Testis (tissue), 3 donors: ENCODE results near the gene SETD7. TPM values are rescaled to one million over a fixed set of nuclear protein-coding genes. Genes with fewer than 3 reads are reported as not detected.

Experiments
- DNase-seq: peaks from one replicate; pipeline ENCODE4 v3.0.0-alpha.2; 2019
- H3K27ac ChIP-seq, 2 donors: fragments of 200-600 bp; sonication (generic); one replicate each; pipeline ENCODE4 v1.5.1; 2019
- H3K27me3 ChIP-seq: fragments of 200-600 bp; sonication (generic); one replicate; pipeline ENCODE4 v1.5.1; 2019
- H3K36me3 ChIP-seq: fragments of 200-600 bp; sonication (generic); one replicate; pipeline ENCODE4 v1.5.1; 2017; ENCODE audit warnings: low read depth; ENCODE audit errors: missing control alignments
- H3K4me1 ChIP-seq: fragments of 200-600 bp; sonication (generic); one replicate; pipeline ENCODE4 v1.5.1; 2019
- H3K4me3 ChIP-seq, 2 donors: fragments of 200-600 bp; sonication (generic); one replicate each; pipeline ENCODE4 v1.5.1; 2017 to 2019
- H3K9me3 ChIP-seq: fragments of 200-600 bp; sonication (generic); one replicate; pipeline ENCODE4 v1.5.1; 2017
- POLR2A ChIP-seq: fragments of 450-650 bp; IDR thresholded peaks from one replicate; pipeline ENCODE4 v1.6.1; 2017; ENCODE audit warnings: antibody characterized with exemption, mild to moderate bottlenecking, moderate library complexity
- WGBS, 2 donors: methylation state at CpG; one replicate each; pipeline ENCODE4 v1.1.5; 2018; 5-methylcytosine and 5-hydroxymethylcytosine counted together
- intact Hi-C: fragments of 100-400 bp; cut with DNase I; formaldehyde crosslinking; loops from one replicate; pipeline ENCODE4 v1.15.1; 2023; ENCODE audit warnings: low total_unique reads
- polyA plus RNA-seq: library from polyadenylated mRNA; stranded (reverse); fragments of 350-450 nt; fragmentation: Illumina TruSeq; extraction: RNeasy Lipid Tissue Mini Kit (QIAGEN cat#74804); gene quantifications from one replicate; pipeline ENCODE4 v1.2.3, GENCODE V29; 2014; ENCODE audit warnings: low read depth, low replicate concordance; ENCODE audit not compliant: insufficient read depth
- total RNA-seq, 2 donors: library from RNA; depleted of rRNA; stranded (reverse); fragments of >200 nt; gene quantifications; one replicate each; pipeline ENCODE4 v1.2.3, GENCODE V29; 2016
- TF ChIP-seq, protein P1 (sequence below), 3 experiments: fragments of 450-650 bp in 2 of 3; fragments of 200-600 bp in 1 of 3; sonication (generic) in 1 of 3; IDR thresholded peaks; one replicate each; pipeline ENCODE4 v1.5.1; 2016 to 2019; ENCODE audit warnings: antibody characterized with exemption in 3 of 3, mild to moderate bottlenecking in 2 of 3, moderate library complexity in 1 of 3

The SETD7 gene
- total and polyA plus RNA-seq, 3 donors from 2014 or later: 39.1 to 66.5 (median 65.7) TPM

DNA sequence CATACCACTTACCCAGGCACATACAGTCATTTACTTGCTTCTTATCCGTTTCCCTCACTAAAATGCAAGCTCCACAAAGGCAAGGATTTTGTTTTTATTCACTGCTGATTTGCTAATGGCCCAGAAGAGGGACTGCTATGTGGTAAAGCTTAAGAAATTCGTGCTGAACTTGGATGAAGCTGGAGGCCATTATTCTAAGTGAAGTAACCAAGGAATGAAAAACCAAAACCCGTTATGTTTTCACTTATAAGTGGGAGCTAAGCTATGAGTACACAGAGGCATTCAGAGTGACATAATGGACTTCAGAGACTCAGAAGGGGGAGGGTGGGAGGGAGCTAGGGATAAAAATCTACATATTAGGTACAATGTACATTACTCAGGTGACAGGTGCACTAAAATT, 54.9 kb downstream of the SETD7 start:
- intact Hi-C loops: no loop called here
- H3K27ac ChIP-seq: no peak overlapping the region
- no peaks in the 10 kb centered on the region for H3K36me3 ChIP-seq
- no peak overlapping the region for H3K4me3 ChIP-seq
- no peak for DNase-seq
- TF ChIP-seq, protein P1, sequence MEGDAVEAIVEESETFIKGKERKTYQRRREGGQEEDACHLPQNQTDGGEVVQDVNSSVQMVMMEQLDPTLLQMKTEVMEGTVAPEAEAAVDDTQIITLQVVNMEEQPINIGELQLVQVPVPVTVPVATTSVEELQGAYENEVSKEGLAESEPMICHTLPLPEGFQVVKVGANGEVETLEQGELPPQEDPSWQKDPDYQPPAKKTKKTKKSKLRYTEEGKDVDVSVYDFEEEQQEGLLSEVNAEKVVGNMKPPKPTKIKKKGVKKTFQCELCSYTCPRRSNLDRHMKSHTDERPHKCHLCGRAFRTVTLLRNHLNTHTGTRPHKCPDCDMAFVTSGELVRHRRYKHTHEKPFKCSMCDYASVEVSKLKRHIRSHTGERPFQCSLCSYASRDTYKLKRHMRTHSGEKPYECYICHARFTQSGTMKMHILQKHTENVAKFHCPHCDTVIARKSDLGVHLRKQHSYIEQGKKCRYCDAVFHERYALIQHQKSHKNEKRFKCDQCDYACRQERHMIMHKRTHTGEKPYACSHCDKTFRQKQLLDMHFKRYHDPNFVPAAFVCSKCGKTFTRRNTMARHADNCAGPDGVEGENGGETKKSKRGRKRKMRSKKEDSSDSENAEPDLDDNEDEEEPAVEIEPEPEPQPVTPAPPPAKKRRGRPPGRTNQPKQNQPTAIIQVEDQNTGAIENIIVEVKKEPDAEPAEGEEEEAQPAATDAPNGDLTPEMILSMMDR (IDR thresholded peaks at IDR 0.05): no peak
- no peak for TF ChIP-seq POLR2A
- H3K4me1 ChIP-seq: peaks cover 3% of the 10 kb centered on the region
- WGBS, 2 donors: 61 to 73% methylated on average over 3 of the region's 3 CpGs
- H3K27me3 ChIP-seq: no peaks in the 10 kb centered on the region
- H3K9me3 ChIP-seq: no peaks in the 10 kb centered on the region

DNA sequence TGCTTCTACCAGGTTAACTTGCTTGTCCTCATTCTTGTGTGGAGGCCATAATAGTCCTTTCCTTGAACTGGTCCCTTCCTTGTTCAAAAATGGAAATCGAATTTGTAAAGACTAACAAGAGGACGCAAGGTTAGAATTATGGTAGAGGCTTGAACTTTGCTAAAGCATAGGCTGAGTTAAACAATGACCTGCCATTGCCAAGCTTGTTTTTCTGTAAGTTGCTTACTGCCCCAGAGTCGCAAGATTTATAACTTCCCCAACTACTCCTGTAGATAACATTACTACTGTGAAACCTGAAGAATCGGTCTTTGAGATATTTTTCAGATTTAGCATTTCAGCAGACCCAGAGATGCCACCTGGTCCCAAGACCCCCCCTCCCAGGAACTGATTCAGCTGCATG, 56.8 kb downstream of the SETD7 start:
- Histone ChIP-seq H3K4me3 (no peak overlapping the region), H3K27ac (no peak overlapping the region), H3K9me3 (no peaks in the 10 kb centered on the region), H3K27me3 (no peaks in the 10 kb centered on the region), H3K36me3 (no peaks in the 10 kb centered on the region), H3K4me1 (peaks cover 4% of the 10 kb centered on the region)
- WGBS, 2 donors: 77 to 92% methylated on average over 4 of the region's 4 CpGs
- intact Hi-C loops: loop anchor here (10.0 kb wide), 1 partner anchor 136 kb away; no protein-coding TSS in a partner anchor
- TF ChIP-seq, protein P1 (IDR thresholded peaks at IDR 0.05): no peak
- no peak for TF ChIP-seq POLR2A
- DNase-seq: no peak

DNA sequence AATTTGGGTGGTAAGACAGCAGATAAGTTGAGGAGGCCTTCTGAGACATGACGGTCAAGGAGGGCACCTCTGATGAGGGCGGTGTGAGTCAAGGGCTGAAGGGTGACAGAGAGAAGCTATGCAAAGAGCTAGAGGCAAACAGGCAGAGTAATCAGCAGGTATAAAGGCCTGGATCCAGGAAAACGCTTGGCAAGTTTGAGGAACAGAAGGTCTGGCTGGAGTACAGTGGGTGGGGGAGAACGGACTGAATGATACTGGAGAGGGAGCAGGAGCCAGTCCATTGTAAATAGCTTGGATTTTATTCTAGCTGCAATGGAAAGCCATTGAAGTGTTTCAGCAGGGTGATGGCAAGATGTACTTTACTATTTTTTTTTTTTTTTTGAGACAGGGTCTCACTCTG, 62.8 kb downstream of the SETD7 start:
- H3K9me3 ChIP-seq: no peaks in the 10 kb centered on the region
- no peaks in the 10 kb centered on the region for H3K36me3 ChIP-seq
- TF ChIP-seq, protein P1 (IDR thresholded peaks at IDR 0.05): no peak
- TF ChIP-seq POLR2A: no peak
- intact Hi-C loops: loop anchor here (10.0 kb wide), 1 partner anchor 142 kb away; no protein-coding TSS in a partner anchor
- WGBS, 2 donors: 65 to 81% methylated on average over 4 of the region's 4 CpGs
- DNase-seq: no peak
- H3K4me1 ChIP-seq: peaks cover 4% of the 10 kb centered on the region
- H3K27ac ChIP-seq: no peak overlapping the region
- no peaks in the 10 kb centered on the region for H3K27me3 ChIP-seq
- no peak overlapping the region for H3K4me3 ChIP-seq

DNA sequence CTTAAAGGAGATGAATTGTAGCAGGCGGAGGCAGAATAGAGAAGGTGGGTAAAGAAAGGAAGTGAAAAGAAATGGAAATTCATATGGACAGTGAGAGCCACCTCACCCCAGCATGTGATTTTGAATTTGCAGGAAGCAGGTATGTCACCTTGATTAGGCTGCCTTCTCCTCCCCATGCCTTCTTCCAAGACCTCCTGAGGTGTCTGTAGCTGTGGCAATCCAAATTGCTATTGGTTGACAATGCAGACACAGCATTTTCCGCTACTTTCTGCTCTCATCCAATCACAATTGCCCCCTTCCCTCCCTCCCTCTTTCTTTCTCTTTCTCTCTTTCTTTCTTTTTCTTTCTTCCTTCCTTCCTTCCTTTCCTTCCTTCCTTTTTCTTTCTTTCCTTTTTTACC, 63.6 kb downstream of the SETD7 start:
- Histone ChIP-seq H3K4me1 (peaks cover 4% of the 10 kb centered on the region), H3K27me3 (no peaks in the 10 kb centered on the region), H3K36me3 (no peaks in the 10 kb centered on the region), H3K9me3 (no peaks in the 10 kb centered on the region), H3K27ac (no peak overlapping the region), H3K4me3 (no peak overlapping the region)
- TF ChIP-seq, protein P1 (IDR thresholded peaks at IDR 0.05): no peak
- TF ChIP-seq POLR2A: no peak
- 94 to 96% methylated on average over 2 of the region's 2 CpGs for WGBS, 2 donors
- no peak for DNase-seq
- intact Hi-C loops: loop anchor here (10.0 kb wide), 1 partner anchor 142 kb away; no protein-coding TSS in a partner anchor

DNA sequence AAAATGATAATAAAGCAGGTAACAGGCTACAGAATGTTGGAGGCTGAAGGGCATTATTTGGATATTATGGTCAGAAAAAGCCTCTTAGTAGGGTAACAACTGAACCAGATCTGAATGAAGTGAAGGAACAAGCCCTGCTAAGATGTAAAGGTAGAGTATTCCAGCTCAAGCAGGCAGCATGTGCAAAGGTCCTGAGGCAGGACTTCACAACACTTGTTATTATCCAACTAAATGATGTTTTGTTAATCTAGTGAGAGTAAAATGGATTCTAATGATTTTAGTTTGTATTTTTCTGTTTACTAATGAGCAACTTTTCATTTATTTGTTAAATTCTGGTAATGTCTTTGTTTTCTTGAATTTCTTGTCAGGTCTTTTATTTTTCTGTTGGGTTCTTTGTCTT, 66.4 kb downstream of the SETD7 start:
- Histone ChIP-seq H3K4me1 (no peaks in the 10 kb centered on the region), H3K36me3 (no peaks in the 10 kb centered on the region), H3K4me3 (no peak overlapping the region), H3K9me3 (no peaks in the 10 kb centered on the region), H3K27me3 (no peaks in the 10 kb centered on the region), H3K27ac (no peak overlapping the region)
- no peak for DNase-seq
- no peak for TF ChIP-seq POLR2A
- TF ChIP-seq, protein P1 (IDR thresholded peaks at IDR 0.05): no peak
- intact Hi-C loops: loop anchor here (10.0 kb wide), 1 partner anchor 145 kb away; no protein-coding TSS in a partner anchor
